K562 treated with DMSO at 1 percent for 4 hours (cell line): ENCODE data around the gene EXOC4. TPM values are rescaled to one million over a fixed set of nuclear protein-coding genes. Genes with fewer than 3 reads are reported as not detected.

Source experiments
- total RNA-seq: library from RNA; unstranded; fragments of 300-600 nt; gene quantifications from 2 replicates; pipeline ENCODE4 v1.2.3, GENCODE V29; 2022; ENCODE audit not compliant: insufficient read depth

EXOC4 gene
- 28.3 and 31.0 TPM in 2 replicates for total RNA-seq

DNA sequence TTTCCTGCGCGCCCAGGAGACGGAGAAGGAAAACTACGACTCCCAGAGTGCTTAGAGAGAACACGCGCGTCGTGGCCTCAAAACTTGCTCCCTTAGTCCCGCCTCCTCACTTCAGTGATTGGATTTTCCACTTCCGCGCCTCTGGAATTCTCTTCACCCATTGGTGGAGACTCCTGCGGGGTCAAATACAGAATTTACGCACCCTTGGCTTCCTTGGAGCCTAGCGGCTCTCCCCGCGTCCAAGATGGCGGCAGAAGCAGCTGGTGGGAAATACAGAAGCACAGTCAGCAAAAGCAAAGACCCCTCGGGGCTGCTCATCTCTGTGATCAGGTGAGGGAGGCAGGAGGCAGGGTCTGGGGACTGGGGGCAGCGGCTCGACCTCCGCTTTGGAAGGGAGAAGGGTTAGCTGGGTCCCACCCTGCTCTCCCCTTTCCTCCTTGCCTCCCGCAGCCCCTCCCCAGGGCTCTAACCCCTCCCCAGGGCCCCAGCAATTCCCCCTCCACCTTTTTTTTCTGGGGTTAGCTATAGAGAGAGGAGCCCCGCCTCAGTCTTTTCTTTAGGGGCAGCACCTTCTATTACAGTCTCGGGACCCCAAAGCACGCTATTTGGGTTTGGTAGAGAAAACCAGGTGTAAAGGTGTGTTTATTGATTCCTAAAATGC is at the start of gene EXOC4:
EXOC4 (plus strand) TSS at position 221 of the 661 bp plus-strand sequence.

Other genes with a start within 250 kb of the EXOC4 start
- 108 and 109 TPM in 2 replicates for gene CHCHD3, start 171.0 kb upstream of the EXOC4 start, total RNA-seq